Measurements from ENCODE around the gene DEFB112.

DNA sequence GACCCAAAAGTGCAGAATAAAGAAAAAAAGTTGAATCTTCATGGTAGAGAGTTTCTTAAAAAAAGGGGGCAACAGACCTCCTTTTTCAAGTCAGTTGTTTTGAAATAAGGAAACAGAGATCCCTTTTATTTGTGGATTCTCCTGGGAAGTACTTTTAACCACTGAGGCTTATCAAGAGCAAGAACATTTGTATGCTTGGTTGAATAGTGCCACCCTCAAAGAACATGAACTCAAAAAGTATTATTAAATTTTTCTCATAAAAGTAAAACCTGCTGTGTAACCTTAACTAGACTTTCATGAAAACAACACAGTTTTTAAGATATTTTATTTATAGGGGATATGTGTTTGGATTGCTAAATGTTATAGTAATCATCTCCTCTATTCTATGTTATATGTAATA lies 27.8 kb downstream of the DEFB112 start, which contains the start of gene DEFB110:
- TF ChIP-seq, protein P1, sequence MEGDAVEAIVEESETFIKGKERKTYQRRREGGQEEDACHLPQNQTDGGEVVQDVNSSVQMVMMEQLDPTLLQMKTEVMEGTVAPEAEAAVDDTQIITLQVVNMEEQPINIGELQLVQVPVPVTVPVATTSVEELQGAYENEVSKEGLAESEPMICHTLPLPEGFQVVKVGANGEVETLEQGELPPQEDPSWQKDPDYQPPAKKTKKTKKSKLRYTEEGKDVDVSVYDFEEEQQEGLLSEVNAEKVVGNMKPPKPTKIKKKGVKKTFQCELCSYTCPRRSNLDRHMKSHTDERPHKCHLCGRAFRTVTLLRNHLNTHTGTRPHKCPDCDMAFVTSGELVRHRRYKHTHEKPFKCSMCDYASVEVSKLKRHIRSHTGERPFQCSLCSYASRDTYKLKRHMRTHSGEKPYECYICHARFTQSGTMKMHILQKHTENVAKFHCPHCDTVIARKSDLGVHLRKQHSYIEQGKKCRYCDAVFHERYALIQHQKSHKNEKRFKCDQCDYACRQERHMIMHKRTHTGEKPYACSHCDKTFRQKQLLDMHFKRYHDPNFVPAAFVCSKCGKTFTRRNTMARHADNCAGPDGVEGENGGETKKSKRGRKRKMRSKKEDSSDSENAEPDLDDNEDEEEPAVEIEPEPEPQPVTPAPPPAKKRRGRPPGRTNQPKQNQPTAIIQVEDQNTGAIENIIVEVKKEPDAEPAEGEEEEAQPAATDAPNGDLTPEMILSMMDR (IDR thresholded peaks at IDR 0.05) = no peak
- TF ChIP-seq POLR2A (IDR thresholded peaks at IDR 0.05) = no peak
- TF ChIP-seq EP300 (IDR thresholded peaks at IDR 0.05) = no peak
- TF ChIP-seq POLR2AphosphoS5 (IDR thresholded peaks at IDR 0.05) = no peak
